AG04449 (cell line): ENCODE measurements around the gene SRPRB.

Experiments used
- CTCF ChIA-PET: fragments of 350-600 bp; formaldehyde crosslinking; extraction: SDS; loops from one replicate; lab custom pipeline; 2021; ENCODE audit warnings: antibody characterized with exemption; lab: Yijun Ruan, JAX
- POLR2A ChIA-PET: fragments of 400-600, 350-600 bp; formaldehyde crosslinking; extraction: SDS; loops from one replicate; lab custom pipeline; 2020; ENCODE audit warnings: antibody characterized with exemption, inconsistent platforms; lab: Yijun Ruan, JAX
- DNase-seq: peaks from one replicate; pipeline ENCODE4 v3.0.0-alpha.2; 2010; ENCODE audit warnings: low read depth, low spot score
- H3K4me3 ChIP-seq: 2 replicates; pipeline ENCODE4 v1.5.1; 2011; ENCODE audit warnings: low read depth, mild to moderate bottlenecking, control low read depth, low read length
- CTCF ChIP-seq: IDR thresholded peaks from one replicate; pipeline ENCODE4 v1.5.1; 2011; ENCODE audit warnings: mild to moderate bottlenecking, moderate library complexity, low read length, control low read depth, inconsistent platforms; ENCODE audit not compliant: insufficient read depth; ENCODE audit errors: missing control alignments

SRPRB gene

DNA sequence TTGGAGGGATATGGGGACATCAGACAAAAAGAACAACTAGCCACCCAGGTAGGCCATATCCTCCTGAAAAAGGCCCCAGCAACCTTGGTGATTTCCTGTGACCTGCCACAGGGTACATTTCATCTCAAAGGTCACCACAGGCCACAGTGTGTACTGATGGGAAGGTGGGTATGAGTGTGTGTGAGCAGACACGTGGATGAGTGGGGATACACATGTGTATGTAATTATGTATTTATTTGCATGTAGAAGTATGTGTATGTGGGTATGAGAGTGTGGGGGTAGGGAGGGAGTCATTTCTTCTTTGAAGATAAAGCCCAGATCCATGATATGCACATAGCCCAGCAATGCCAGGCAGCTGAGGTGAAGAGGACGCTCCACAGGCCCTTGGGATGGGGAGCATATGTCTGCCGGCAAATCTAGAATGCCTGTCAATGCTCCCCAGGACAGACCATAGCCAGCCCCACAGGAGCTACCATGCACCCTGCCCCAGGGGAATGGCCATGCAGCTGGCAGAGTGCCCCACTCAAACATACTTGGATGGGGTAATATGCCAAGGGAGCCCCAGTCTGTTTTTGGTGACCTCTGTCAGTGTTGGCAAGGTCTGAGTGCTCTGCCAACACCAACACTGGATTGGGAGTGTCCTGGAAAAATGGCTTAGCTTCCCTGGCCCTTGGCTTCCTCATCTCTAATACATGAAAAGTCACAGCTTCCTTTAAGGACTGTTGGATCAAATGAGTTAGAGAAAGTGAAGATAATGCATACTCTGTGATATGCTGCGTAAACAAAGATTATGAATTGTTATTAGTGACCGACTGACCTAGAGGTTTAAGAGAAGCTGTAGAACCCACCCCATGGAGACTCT is 47.7 kb downstream of the SRPRB start:
- no peak for DNase-seq
- ChIA-PET POLR2A (no interaction called here), CTCF (interaction anchor here (0.8 kb wide), 1 partner anchor 35 kb away, joined by 3 read pairs; no protein-coding TSS in a partner anchor)
- H3K4me3 ChIP-seq = no peak overlapping the region
- TF ChIP-seq CTCF = no peak

DNA sequence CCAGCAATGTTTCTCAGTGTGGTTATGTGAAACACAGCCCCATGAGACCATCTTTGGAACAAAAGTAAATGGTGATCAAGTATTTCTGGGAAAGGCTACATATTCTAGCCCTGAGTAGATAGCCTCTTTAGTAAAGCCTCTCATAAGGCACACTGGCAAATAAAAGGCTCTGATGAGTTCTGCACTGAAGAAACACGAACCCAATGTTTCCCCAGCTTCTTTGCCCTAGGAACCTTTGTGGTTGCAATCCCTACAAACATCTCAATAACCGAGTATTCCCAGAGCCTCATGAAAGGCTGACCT is 48.3 kb downstream of the SRPRB start:
- TF ChIP-seq CTCF = no peak
- no peak overlapping the region for H3K4me3 ChIP-seq
- POLR2A ChIA-PET = no interaction called here
- CTCF ChIA-PET = interaction anchor here (0.8 kb wide), 1 partner anchor 35 kb away, joined by 3 read pairs; no protein-coding TSS in a partner anchor
- no peak for DNase-seq

DNA sequence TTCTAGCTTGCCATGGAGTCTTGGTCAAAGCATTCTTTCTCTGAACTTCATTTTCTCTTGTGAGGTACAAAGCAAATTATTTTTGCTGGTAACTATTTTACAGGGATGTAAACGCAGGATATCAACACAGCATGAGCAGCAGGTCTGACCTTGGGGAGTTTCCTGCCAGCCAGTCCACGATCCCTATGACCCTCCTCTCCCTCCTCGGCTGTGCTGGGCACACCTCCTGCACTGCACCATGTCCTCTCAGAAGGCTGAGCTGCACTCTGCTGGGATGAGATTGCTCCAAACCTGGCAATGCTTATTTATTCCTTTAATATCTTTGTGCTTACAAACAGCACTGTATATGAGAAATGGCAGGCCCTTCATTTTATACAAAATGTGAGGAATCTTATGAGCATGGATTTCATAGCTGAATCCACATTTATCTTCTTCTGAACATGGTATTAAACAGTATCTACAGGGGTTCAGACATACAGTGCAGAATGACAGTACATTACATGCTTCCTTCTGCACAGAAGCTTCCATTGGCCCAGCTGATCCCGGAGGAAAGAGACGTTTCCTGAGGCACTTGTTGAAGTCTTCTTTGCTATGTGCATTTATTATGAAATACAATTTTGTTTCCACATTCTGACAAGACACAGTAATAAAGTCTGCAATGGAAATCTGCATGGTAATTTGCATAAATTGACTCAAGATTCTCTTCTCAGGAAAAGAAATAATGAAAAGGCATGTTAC is 48.8 kb downstream of the SRPRB start:
- TF ChIP-seq CTCF = no peak
- POLR2A ChIA-PET = no interaction called here
- no peak overlapping the region for H3K4me3 ChIP-seq
- CTCF ChIA-PET = interaction anchor here (0.8 to 2.3 kb wide), 2 partner anchors 10 to 36 kb away, joined by 3 to 6 read pairs; no protein-coding TSS in a partner anchor
- DNase-seq = no peak

GRCh38 chr3:133855002-133855370 is 49.4 kb downstream of the SRPRB start:
- no peak for TF ChIP-seq CTCF
- no peak overlapping the region for H3K4me3 ChIP-seq
- ChIA-PET CTCF (interaction anchor here (2.3 kb wide), 1 partner anchor 9 kb away, joined by 6 read pairs; no protein-coding TSS in a partner anchor), POLR2A (no interaction called here)
- DNase-seq = no peak

DNA sequence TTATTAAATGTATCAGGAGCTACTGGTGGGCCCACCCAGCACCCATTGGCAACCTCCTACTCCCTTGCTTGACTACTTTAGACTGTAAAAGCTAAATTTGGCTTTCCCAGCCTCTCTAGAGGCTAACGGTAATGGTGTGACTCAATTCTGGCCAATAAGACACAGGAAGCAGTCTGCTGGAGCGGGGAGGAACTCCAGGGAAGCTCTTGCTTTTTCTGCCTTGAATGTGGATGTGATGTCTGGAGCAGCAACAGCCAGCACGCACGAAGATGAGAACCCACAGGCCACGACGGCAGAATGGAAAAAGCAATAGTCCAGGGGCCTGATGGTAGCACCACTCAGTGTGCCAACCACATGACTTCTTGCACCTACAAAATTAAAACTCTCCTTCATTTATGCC is 50.2 kb downstream of the SRPRB start:
- ChIA-PET CTCF (interaction anchor here (1.1 to 2.3 kb wide), 2 partner anchors 9 to 38 kb away, joined by 4 to 6 read pairs; no protein-coding TSS in a partner anchor), POLR2A (no interaction called here)
- no peak for TF ChIP-seq CTCF
- H3K4me3 ChIP-seq = no peak overlapping the region
- DNase-seq = no peak

- ChIA-PET POLR2A (no interaction called here), CTCF (interaction anchor here (1.1 to 2.3 kb wide), 2 partner anchors 8 to 38 kb away, joined by 4 to 6 read pairs; no protein-coding TSS in a partner anchor)
- TF ChIP-seq CTCF = no peak
- H3K4me3 ChIP-seq = no peak overlapping the region
- DNase-seq = no peak
Measured at GRCh38 chr3:133856316-133856715, 50.7 kb downstream of the SRPRB start.
